Endothelial cell (in vitro differentiated cells): ENCODE data around the gene USP17L13. TPM values are rescaled to one million over a fixed set of nuclear protein-coding genes. Genes with fewer than 3 reads are reported as not detected.
"Not testable (repeated sequence)": the region's sequence is repeated elsewhere in the genome, so short reads cannot be mapped to it uniquely, and the experiment has no call there.

Source experiments
- DNase-seq: peaks from one replicate; pipeline ENCODE4 v3.0.0; 2021; ENCODE audit warnings: low spot score
- H3K27ac Mint-ChIP-seq: one replicate; pipeline ENCODE4 v1.8.0; 2021; ENCODE audit warnings: mixed read lengths, inconsistent platforms; ENCODE audit not compliant: unreplicated experiment
- H3K27me3 Mint-ChIP-seq: one replicate; pipeline ENCODE4 v1.8.0; 2021; ENCODE audit warnings: mild to moderate bottlenecking, moderate library complexity, mixed read lengths, inconsistent platforms; ENCODE audit not compliant: unreplicated experiment
- H3K36me3 Mint-ChIP-seq: one replicate; pipeline ENCODE4 v1.8.0; 2021; ENCODE audit warnings: mild to moderate bottlenecking, low read depth, mixed read lengths, inconsistent platforms; ENCODE audit not compliant: unreplicated experiment
- H3K4me1 Mint-ChIP-seq: one replicate; pipeline ENCODE4 v1.8.0; 2021; ENCODE audit warnings: mild to moderate bottlenecking, mixed read lengths, inconsistent platforms; ENCODE audit not compliant: unreplicated experiment
- H3K4me3 Mint-ChIP-seq: one replicate; pipeline ENCODE4 v1.8.0; 2021; ENCODE audit warnings: mild to moderate bottlenecking, mixed read lengths, inconsistent platforms; ENCODE audit not compliant: unreplicated experiment
- H3K9me3 Mint-ChIP-seq: one replicate; pipeline ENCODE4 v1.8.0; 2021; ENCODE audit warnings: mixed read lengths, inconsistent platforms; ENCODE audit not compliant: unreplicated experiment
- total RNA-seq: library from RNA; stranded (reverse); fragmentation: NEBNext Ultra II Directional; extraction: Animal tissue kit (Norgen Biotek cat#: 25700); gene quantifications from one replicate; pipeline ENCODE4 v1.2.1, GENCODE V29; 2021; ENCODE audit not compliant: unreplicated experiment

Gene USP17L13
- total RNA-seq, 1 donor from 2014 or later = not detected

GRCh38 chr4:9257824-9258223 is 33.1 kb downstream of the USP17L13 start, which contains the start of gene USP17L20:
Gene USP17L20, plus strand, starts transcription at chr4:9258124. Its CDS starts 0 bp downstream, at chr4:9258124.
- not testable (repeated sequence) for H3K36me3 Mint-ChIP-seq, DNase-seq, H3K9me3 Mint-ChIP-seq, H3K27me3 Mint-ChIP-seq, H3K27ac Mint-ChIP-seq, H3K4me3 Mint-ChIP-seq, H3K4me1 Mint-ChIP-seq

- not testable (repeated sequence) for H3K9me3 Mint-ChIP-seq, H3K27ac Mint-ChIP-seq, H3K36me3 Mint-ChIP-seq, H3K4me3 Mint-ChIP-seq, H3K27me3 Mint-ChIP-seq, DNase-seq, H3K4me1 Mint-ChIP-seq
These were observed 37.9 kb downstream of the USP17L13 start, which contains the start of gene USP17L21 for GRCh38 chr4:9262572-9262971. Gene USP17L21, plus strand, starts transcription at chr4:9262872. Its CDS starts 0 bp downstream, at chr4:9262872.

- H3K36me3 Mint-ChIP-seq, H3K4me3 Mint-ChIP-seq, DNase-seq, H3K27me3 Mint-ChIP-seq, H3K27ac Mint-ChIP-seq, H3K9me3 Mint-ChIP-seq, H3K4me1 Mint-ChIP-seq: not testable (repeated sequence)
These were observed 42.6 kb downstream of the USP17L13 start, which contains the start of gene USP17L22 for GRCh38 chr4:9267319-9267718. Gene USP17L22, plus strand, starts transcription at chr4:9267619. Its CDS starts 0 bp downstream, at chr4:9267619.

- H3K27ac Mint-ChIP-seq = not testable (repeated sequence)
These were observed 47.0 kb downstream of the USP17L13 start for GRCh38 chr4:9271719-9272118.

More at GRCh38 chr4:9271719-9272118, 47.0 kb downstream of the USP17L13 start:
- H3K4me1 Mint-ChIP-seq, H3K9me3 Mint-ChIP-seq, H3K4me3 Mint-ChIP-seq, H3K36me3 Mint-ChIP-seq, H3K27me3 Mint-ChIP-seq: not testable (repeated sequence)
- peak; percentile 2 for DNase-seq

Other genes starting within 250 kb of the USP17L13 start
- gene FAM90A26, start 54.5 kb upstream of the USP17L13 start, total RNA-seq = not detected
- not detected for gene USP17L10, start 14.2 kb upstream of the USP17L13 start, total RNA-seq
- not detected for gene USP17L11, start 9.5 kb upstream of the USP17L13 start, total RNA-seq
- gene USP17L12, start 4.7 kb upstream of the USP17L13 start, total RNA-seq = not detected
- gene USP17L15, start 9.5 kb downstream of the USP17L13 start, total RNA-seq = not detected
- not detected for gene USP17L17, start 19.0 kb downstream of the USP17L13 start, total RNA-seq
- gene USP17L18, start 23.7 kb downstream of the USP17L13 start, total RNA-seq = not detected
- gene USP17L19, start 28.5 kb downstream of the USP17L13 start, total RNA-seq = not detected
- not detected for gene USP17L20, start 33.2 kb downstream of the USP17L13 start, total RNA-seq
- not detected for gene USP17L21, start 38.0 kb downstream of the USP17L13 start, total RNA-seq
- not detected for gene USP17L22, start 42.7 kb downstream of the USP17L13 start, total RNA-seq
- gene USP17L24, start 100.3 kb downstream of the USP17L13 start, total RNA-seq = not detected
- gene USP17L25, start 105.0 kb downstream of the USP17L13 start, total RNA-seq = not detected
- not detected for gene USP17L26, start 109.8 kb downstream of the USP17L13 start, total RNA-seq
- gene USP17L5, start 114.5 kb downstream of the USP17L13 start, total RNA-seq = not detected
- not detected for gene USP17L27, start 119.3 kb downstream of the USP17L13 start, total RNA-seq
- gene USP17L28, start 124.0 kb downstream of the USP17L13 start, total RNA-seq = not detected
- not detected for gene USP17L29, start 128.7 kb downstream of the USP17L13 start, total RNA-seq
- gene USP17L30, start 138.2 kb downstream of the USP17L13 start, total RNA-seq = not detected
- gene DEFB131A, start 219.5 kb downstream of the USP17L13 start, total RNA-seq = not detected